ENCODE measurements around the gene NLRP4.

The NLRP4 gene

GRCh38 chr19:55836340-55836739 is at the start of gene NLRP4:
Gene NLRP4, plus strand, starts transcription at chr19:55836540. Its CDS starts 15,541 bp downstream, at chr19:55852081.
- no peak within 1 kb of the TSS for H3K4me3 ChIP-seq (ENCODE audit: low read depth, low read length)
- TF ChIP-seq CTCF (IDR thresholded peaks at IDR 0.05; ENCODE audit: borderline replicate concordance, insufficient read depth, low read depth, low read length), result no peak

DNA sequence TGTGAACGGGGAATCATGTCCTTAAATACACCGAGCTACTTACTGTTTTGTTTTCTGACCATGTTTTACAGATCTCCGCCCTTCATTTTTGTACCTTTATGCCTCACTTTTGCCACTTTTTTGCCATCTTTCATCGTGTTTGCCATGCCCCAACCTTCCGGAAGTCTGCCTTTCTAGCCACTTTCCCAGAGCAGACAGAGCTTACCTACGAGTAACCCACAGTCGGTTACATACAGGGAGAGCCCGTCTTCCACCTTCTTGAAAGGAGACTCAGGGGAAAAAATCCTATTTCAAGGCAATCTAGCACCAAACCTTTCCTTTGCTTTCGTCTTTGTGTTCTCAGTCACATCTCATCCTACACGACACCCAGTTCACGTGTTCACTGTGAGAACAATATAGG is 41.3 kb upstream of the NLRP4 start:
- no peak for TF ChIP-seq CTCF (IDR thresholded peaks at IDR 0.05; ENCODE audit: borderline replicate concordance, insufficient read depth, low read depth, low read length)
- no peak overlapping the region for H3K4me3 ChIP-seq (ENCODE audit: low read depth, low read length)

DNA sequence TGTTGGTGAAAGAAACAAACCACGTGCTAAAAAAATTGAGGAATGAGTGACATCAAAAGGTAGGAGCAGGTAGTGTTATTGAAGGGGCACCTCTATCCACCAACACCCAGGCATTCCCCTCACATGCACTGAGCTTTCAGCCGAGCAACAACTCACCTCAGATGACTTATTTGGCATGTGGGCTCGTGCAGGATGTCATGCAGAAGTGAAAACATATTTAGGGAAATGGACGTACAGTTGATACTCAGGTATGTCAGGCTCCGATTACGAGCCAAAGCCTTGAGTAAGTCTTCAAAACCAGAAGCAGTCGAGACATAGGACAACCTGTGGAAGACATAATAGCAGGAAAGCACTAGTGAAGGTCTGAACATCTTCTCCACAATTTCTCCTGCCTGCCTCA is 34.9 kb upstream of the NLRP4 start:
- H3K4me3 ChIP-seq (ENCODE audit: low read depth, low read length), result no peak overlapping the region
- no peak for TF ChIP-seq CTCF (IDR thresholded peaks at IDR 0.05; ENCODE audit: borderline replicate concordance, insufficient read depth, low read depth, low read length)

- no peak for TF ChIP-seq CTCF (IDR thresholded peaks at IDR 0.05; ENCODE audit: borderline replicate concordance, insufficient read depth, low read depth, low read length)
- no peak overlapping the region for H3K4me3 ChIP-seq (ENCODE audit: low read depth, low read length)
Measured at GRCh38 chr19:55802281-55802680, 34.1 kb upstream of the NLRP4 start.

DNA sequence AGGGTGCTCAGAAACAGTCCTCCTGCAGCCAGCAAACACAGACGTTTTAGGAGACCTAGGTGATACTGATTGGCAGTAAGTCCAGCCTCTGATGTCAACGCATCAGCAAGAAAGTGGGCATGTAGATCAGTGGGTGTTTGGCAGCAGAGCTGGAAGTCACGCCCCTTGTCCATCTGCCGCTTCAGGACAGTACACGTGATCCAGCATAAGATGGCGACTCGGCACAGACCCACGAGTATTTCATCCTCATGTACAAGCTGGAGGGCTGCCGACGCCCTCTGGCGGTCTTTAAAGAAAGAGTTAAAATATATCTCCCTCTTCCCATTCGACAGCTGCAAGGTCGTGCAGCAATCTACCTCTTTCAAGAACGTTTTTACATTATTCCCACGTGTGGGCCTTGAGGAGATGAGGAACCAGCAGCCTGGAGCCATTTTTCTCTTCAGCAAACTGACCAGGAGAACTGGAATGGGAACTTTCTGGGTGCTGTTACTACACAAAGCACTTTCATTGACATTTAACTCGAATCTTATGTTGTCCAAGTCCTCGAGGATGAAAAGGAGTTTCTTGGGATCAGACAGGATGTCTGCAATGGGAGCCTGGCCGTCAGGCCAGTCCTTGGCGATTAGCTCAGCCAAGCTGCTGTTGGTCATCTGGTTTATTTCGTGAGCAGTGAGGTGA is 26.8 kb upstream of the NLRP4 start:
- no peak overlapping the region for H3K4me3 ChIP-seq (ENCODE audit: low read depth, low read length)
- TF ChIP-seq CTCF (IDR thresholded peaks at IDR 0.05; ENCODE audit: borderline replicate concordance, insufficient read depth, low read depth, low read length), result peak; percentile 58

- no peak for TF ChIP-seq CTCF (IDR thresholded peaks at IDR 0.05; ENCODE audit: borderline replicate concordance, insufficient read depth, low read depth, low read length)
- H3K4me3 ChIP-seq (ENCODE audit: low read depth, low read length), result no peak overlapping the region
Measured at GRCh38 chr19:55811340-55811739, 25.0 kb upstream of the NLRP4 start.

DNA sequence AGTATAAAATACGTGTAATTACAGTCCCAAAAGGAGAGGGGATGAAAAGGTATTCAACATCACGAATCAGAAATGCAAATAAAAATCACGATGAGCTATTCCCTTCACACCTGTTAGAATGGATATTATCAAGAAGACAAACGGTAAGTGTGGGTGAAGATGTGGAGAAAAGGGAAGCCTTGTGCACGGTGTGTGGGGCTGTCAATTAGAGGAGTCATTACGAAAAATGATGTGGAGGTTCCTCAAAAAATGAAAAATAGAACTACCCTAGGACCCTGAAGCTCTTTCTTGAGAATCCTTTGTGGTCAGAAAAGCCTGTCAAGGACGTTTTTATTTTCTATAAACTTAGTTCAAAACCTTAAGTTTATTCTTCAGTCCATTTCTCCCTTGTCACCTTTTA is 23.9 kb upstream of the NLRP4 start:
- TF ChIP-seq CTCF (IDR thresholded peaks at IDR 0.05; ENCODE audit: borderline replicate concordance, insufficient read depth, low read depth, low read length), result no peak
- H3K4me3 ChIP-seq (ENCODE audit: low read depth, low read length), result no peak overlapping the region

Data from GM12875 (cell line).